Muscle of back (tissue), 11 donors: Measurements from ENCODE around the gene MUC5B. TPM values are rescaled to one million over a fixed set of nuclear protein-coding genes. Genes with fewer than 3 reads are reported as not detected.
A peak's percentile ranks its signal among the peaks of the same experiment; 100 is the strongest.

Experiments used
- DNase-seq, 3 donors: peaks; one replicate each; pipeline versions ENCODE4 v3.0.0 to v3.0.0-alpha.2; 2013
- polyA plus RNA-seq, 10 donors: library from polyadenylated mRNA; unstranded; fragments of 120-200 nt; gene quantifications; one replicate each; pipeline ENCODE4 v1.2.1, GENCODE V29; 2013; ENCODE audit not compliant: insufficient read length in 10 of 10

MUC5B gene
- polyA plus RNA-seq, 10 donors: 0.01 to 0.36 (median 0.03) TPM; not detected in 2

- DNase-seq: no peak
Measured at GRCh38 chr11:1296287-1296686, 73.4 kb downstream of the MUC5B start.

- no peak for DNase-seq
Measured at GRCh38 chr11:1297011-1297575, 74.2 kb downstream of the MUC5B start.

- no peak for DNase-seq
Measured at GRCh38 chr11:1297576-1298473, 75.0 kb downstream of the MUC5B start.

GRCh38 chr11:1298695-1299492 lies 76.0 kb downstream of the MUC5B start:
- DNase-seq: peak in 1 of 3 donors; percentile 27

- DNase-seq: no peak
Measured at GRCh38 chr11:1299621-1300020, 76.8 kb downstream of the MUC5B start.

- no peak for DNase-seq
Measured at GRCh38 chr11:1300121-1300520, 77.3 kb downstream of the MUC5B start.

- no peak for DNase-seq
Measured at GRCh38 chr11:1300569-1301187, 77.8 kb downstream of the MUC5B start.

- DNase-seq: no peak
Measured at GRCh38 chr11:1301220-1302000, 78.5 kb downstream of the MUC5B start.

GRCh38 chr11:1302041-1302460 lies 79.2 kb downstream of the MUC5B start:
- no peak for DNase-seq

- DNase-seq: no peak
Measured at GRCh38 chr11:1302461-1303125, 79.7 kb downstream of the MUC5B start.

- DNase-seq: no peak
Measured at GRCh38 chr11:1303126-1303821, 80.4 kb downstream of the MUC5B start.

- DNase-seq: peak in 1 of 3 donors; percentile 34
Measured at GRCh38 chr11:1303973-1304372, 81.1 kb downstream of the MUC5B start.

- DNase-seq: no peak
Measured at GRCh38 chr11:1304380-1304779, 81.5 kb downstream of the MUC5B start.

GRCh38 chr11:1305063-1305495 lies 82.2 kb downstream of the MUC5B start:
- DNase-seq: no peak

GRCh38 chr11:1305501-1306056 lies 82.7 kb downstream of the MUC5B start:
- no peak for DNase-seq

GRCh38 chr11:1306186-1307162 lies 83.6 kb downstream of the MUC5B start:
- DNase-seq: no peak

- no peak for DNase-seq
Measured at GRCh38 chr11:1307163-1307870, 84.5 kb downstream of the MUC5B start.
